Memory B cell (primary cell): ENCODE data around the gene SHISA6.

Experiments
- ATAC-seq: fragments of 150-1000 bp; cut with Tn5 transposase; 2 replicates; pipeline ENCODE4 v1.10.0; 2021; ENCODE audit warnings: low read depth, mild to moderate bottlenecking, moderate library complexity
- DNase-seq, 2 donors: peaks; one replicate each; pipeline ENCODE4 v3.0.0; 2022; ENCODE audit warnings: low spot score in 2 of 2
- H3K27ac Mint-ChIP-seq: one replicate; pipeline ENCODE4 v1.8.0; 2022; ENCODE audit warnings: mild to moderate bottlenecking, moderate library complexity, mixed read lengths
- H3K27me3 Mint-ChIP-seq: one replicate; pipeline ENCODE4 v1.8.0; 2022; ENCODE audit warnings: mixed read lengths
- H3K36me3 Mint-ChIP-seq: one replicate; pipeline ENCODE4 v1.8.0; 2022; ENCODE audit warnings: mild to moderate bottlenecking, mixed read lengths
- H3K4me1 Mint-ChIP-seq: one replicate; pipeline ENCODE4 v1.8.0; 2022; ENCODE audit warnings: mixed read lengths
- H3K4me3 Mint-ChIP-seq: one replicate; pipeline ENCODE4 v1.8.0; 2022; ENCODE audit warnings: mild to moderate bottlenecking, moderate library complexity, mixed read lengths
- H3K9me3 Mint-ChIP-seq: one replicate; pipeline ENCODE4 v1.8.0; 2022; ENCODE audit warnings: mixed read lengths

Gene SHISA6

GRCh38 chr17:11565591-11565990 lies 324.6 kb downstream of the SHISA6 start:
- H3K4me3 Mint-ChIP-seq: no peak overlapping the region
- H3K9me3 Mint-ChIP-seq: peaks cover 4% of the 10 kb centered on the region
- DNase-seq: no peak
- no peaks in the 10 kb centered on the region for H3K4me1 Mint-ChIP-seq
- no peak for ATAC-seq
- no peak overlapping the region for H3K27ac Mint-ChIP-seq
- no peaks in the 10 kb centered on the region for H3K27me3 Mint-ChIP-seq
- no peaks in the 10 kb centered on the region for H3K36me3 Mint-ChIP-seq

- Mint-ChIP-seq H3K9me3 (peaks cover 1% of the 10 kb centered on the region), H3K27me3 (no peaks in the 10 kb centered on the region), H3K4me1 (no peaks in the 10 kb centered on the region), H3K27ac (no peak overlapping the region), H3K4me3 (no peak overlapping the region), H3K36me3 (no peaks in the 10 kb centered on the region)
- no peak for ATAC-seq
- no peak for DNase-seq
Observed at GRCh38 chr17:11578998-11579397, 338.0 kb downstream of the SHISA6 start.

- Mint-ChIP-seq H3K9me3 (peaks cover 1% of the 10 kb centered on the region), H3K36me3 (no peaks in the 10 kb centered on the region), H3K4me1 (no peaks in the 10 kb centered on the region), H3K27me3 (no peaks in the 10 kb centered on the region), H3K4me3 (no peak overlapping the region), H3K27ac (no peak overlapping the region)
- ATAC-seq (no peak), DNase-seq (no peak)
Observed at GRCh38 chr17:11580677-11581076, 339.7 kb downstream of the SHISA6 start.

GRCh38 chr17:11582217-11582616 lies 341.2 kb downstream of the SHISA6 start:
- DNase-seq: no peak
- Mint-ChIP-seq H3K27me3 (no peaks in the 10 kb centered on the region), H3K9me3 (no peaks in the 10 kb centered on the region), H3K36me3 (no peaks in the 10 kb centered on the region), H3K4me3 (no peak overlapping the region), H3K27ac (no peak overlapping the region), H3K4me1 (no peaks in the 10 kb centered on the region)
- no peak for ATAC-seq

DNA sequence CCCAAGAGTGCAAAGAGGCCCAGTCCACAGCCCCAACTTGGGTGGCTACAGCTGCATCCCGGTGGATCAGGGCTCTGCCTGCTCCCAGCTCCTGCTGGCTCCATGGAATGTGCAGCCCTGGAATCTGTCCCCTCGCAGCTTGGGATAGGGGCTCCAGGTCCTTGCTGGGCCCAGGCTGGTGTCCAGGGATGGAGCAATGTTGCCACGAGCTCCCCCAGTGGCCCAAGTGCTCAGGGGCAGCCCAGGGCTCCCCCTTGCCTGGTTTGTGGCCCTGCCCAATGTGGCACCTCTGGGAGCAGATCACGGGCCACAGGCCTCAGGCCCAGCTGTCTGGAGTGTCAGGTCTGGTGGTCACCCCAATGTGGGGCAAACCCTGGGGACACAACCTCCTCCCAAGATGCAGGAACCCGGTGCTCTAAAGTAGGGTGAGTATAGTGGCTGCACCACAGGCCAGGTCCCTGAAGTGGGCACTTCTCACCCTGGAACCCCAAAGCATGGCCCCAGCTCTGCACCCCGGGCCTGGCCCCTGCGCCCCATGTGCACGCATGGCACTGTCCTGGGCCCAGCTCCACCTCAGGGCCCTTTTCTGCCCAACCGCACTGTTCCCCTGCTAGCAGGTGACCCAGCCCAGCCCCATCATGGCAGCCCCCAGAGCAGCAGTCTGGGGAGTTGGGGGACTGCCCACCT lies 342.4 kb downstream of the SHISA6 start:
- DNase-seq (no peak), ATAC-seq (no peak)
- Mint-ChIP-seq H3K27ac (no peak overlapping the region), H3K4me3 (no peak overlapping the region), H3K27me3 (no peaks in the 10 kb centered on the region), H3K9me3 (no peaks in the 10 kb centered on the region), H3K4me1 (no peaks in the 10 kb centered on the region), H3K36me3 (no peaks in the 10 kb centered on the region)

DNA sequence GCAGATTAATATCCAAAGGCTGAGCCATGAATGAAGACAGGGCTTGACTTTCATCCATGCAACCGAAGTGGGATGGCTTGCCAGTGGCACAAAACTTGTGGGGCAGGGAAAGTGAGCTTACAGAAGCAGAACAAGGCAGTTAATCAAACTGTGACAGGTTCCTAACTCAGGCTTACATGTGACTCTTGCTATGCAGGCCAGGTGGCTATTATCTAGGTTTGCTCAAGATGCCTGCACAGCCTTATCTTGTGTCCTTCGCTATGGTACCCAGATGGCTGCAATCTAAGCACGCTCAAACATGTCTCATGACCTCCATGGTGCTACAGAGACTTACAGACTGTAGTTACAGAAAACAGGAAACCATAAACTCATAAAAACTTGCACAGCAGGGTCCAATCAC lies 348.7 kb downstream of the SHISA6 start:
- Mint-ChIP-seq H3K4me3 (no peak overlapping the region), H3K27ac (no peak overlapping the region), H3K4me1 (no peaks in the 10 kb centered on the region), H3K27me3 (no peaks in the 10 kb centered on the region), H3K9me3 (peaks cover 8% of the 10 kb centered on the region), H3K36me3 (no peaks in the 10 kb centered on the region)
- DNase-seq (no peak), ATAC-seq (no peak)

GRCh38 chr17:11598274-11599221 lies 357.5 kb downstream of the SHISA6 start, which contains the start of gene DNAH9:
DNAH9 (plus strand) TSS chr17:11598470; CDS start chr17:11598499, 29 bp downstream.
- no peaks in the 10 kb centered on the region for H3K4me1 Mint-ChIP-seq
- no peaks in the 10 kb centered on the region for H3K36me3 Mint-ChIP-seq
- peaks cover 2% of the 10 kb centered on the region for H3K27me3 Mint-ChIP-seq
- H3K4me3 Mint-ChIP-seq: no peak within 1 kb of the TSS
- no peak for DNase-seq
- no peak within 1 kb of the TSS for H3K27ac Mint-ChIP-seq
- no peak for ATAC-seq
- H3K9me3 Mint-ChIP-seq: peaks cover 10% of the 10 kb centered on the region

- DNase-seq: no peak
- no peak overlapping the region for H3K27ac Mint-ChIP-seq
- no peaks in the 10 kb centered on the region for H3K36me3 Mint-ChIP-seq
- peaks cover 2% of the 10 kb centered on the region for H3K27me3 Mint-ChIP-seq
- H3K4me3 Mint-ChIP-seq: no peak overlapping the region
- H3K9me3 Mint-ChIP-seq: peaks cover 5% of the 10 kb centered on the region
- H3K4me1 Mint-ChIP-seq: no peaks in the 10 kb centered on the region
- ATAC-seq: no peak
Observed at GRCh38 chr17:11601661-11602060, 360.6 kb downstream of the SHISA6 start.

- H3K4me1 Mint-ChIP-seq: no peaks in the 10 kb centered on the region
- DNase-seq (no peak), ATAC-seq (no peak)
- H3K36me3 Mint-ChIP-seq: no peaks in the 10 kb centered on the region
- H3K27me3 Mint-ChIP-seq: no peaks in the 10 kb centered on the region
- no peak overlapping the region for H3K27ac Mint-ChIP-seq
- no peak overlapping the region for H3K4me3 Mint-ChIP-seq
- H3K9me3 Mint-ChIP-seq: no peaks in the 10 kb centered on the region
Observed at GRCh38 chr17:11608396-11608795, 367.4 kb downstream of the SHISA6 start.

- no peaks in the 10 kb centered on the region for H3K36me3 Mint-ChIP-seq
- H3K27ac Mint-ChIP-seq: no peak overlapping the region
- no peak overlapping the region for H3K4me3 Mint-ChIP-seq
- H3K9me3 Mint-ChIP-seq: no peaks in the 10 kb centered on the region
- no peaks in the 10 kb centered on the region for H3K27me3 Mint-ChIP-seq
- DNase-seq: no peak
- no peaks in the 10 kb centered on the region for H3K4me1 Mint-ChIP-seq
- no peak for ATAC-seq
Observed at GRCh38 chr17:11610999-11611566, 370.1 kb downstream of the SHISA6 start.

DNA sequence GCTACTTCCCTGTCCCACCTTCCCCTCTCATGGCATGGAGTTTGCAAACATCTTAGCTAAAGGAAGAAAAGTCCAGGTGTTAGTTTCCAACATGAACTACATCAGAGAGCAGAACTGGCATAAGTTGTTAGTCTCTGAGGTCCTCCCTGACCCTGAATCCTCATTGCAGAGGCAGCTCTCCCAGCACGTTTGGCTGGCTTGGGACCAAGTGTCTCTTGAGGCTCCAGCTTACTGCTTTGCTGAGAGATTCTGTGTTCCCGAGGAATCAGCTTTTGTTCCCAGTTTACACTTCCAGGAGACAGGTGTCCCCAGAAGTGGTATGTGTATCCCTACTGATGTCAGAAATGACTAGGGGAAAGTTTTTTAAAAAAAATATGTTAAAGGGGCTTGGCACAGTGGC lies 371.9 kb downstream of the SHISA6 start:
- DNase-seq: no peak
- ATAC-seq: no peak
- Mint-ChIP-seq H3K27me3 (no peaks in the 10 kb centered on the region), H3K27ac (no peak overlapping the region), H3K9me3 (no peaks in the 10 kb centered on the region), H3K4me3 (no peak overlapping the region), H3K36me3 (no peaks in the 10 kb centered on the region), H3K4me1 (no peaks in the 10 kb centered on the region)
